Stimulated activated CD4-positive, alpha-beta T cell treated with anti-CD3 and anti-CD28 coated beads, Interleukin-12 subunit alpha, Interleukin-12 subunit beta, amount 100 ng/mL, for 4 hours (primary cell): ENCODE measurements around the gene RAPGEF2.
A peak's percentile ranks its signal among the peaks of the same experiment; 100 is the strongest.

Experiments
- DNase-seq: peaks from one replicate; pipeline ENCODE4 v3.0.0-alpha.2; 2020

RAPGEF2 gene

DNA sequence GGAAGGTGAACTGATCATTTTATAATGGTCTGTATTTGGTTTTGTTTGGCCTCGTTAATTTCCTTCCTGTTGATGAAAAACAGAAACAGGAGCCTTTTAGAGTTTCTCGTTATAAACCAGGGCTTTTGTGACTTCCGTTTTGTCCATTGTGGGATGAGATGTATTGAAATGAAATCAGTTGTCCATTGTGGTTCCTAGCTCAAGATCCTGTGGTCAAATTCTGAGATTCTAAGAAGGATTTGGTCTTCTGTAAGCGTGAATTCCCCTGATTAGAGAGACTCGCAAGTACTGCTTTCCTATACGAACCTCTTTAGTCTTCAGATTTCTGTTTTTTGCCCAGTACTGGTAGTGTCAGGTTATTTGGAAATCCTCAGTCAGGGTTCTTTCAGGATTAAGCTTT is 101.7 kb downstream of the RAPGEF2 start:
- no peak for DNase-seq

DNA sequence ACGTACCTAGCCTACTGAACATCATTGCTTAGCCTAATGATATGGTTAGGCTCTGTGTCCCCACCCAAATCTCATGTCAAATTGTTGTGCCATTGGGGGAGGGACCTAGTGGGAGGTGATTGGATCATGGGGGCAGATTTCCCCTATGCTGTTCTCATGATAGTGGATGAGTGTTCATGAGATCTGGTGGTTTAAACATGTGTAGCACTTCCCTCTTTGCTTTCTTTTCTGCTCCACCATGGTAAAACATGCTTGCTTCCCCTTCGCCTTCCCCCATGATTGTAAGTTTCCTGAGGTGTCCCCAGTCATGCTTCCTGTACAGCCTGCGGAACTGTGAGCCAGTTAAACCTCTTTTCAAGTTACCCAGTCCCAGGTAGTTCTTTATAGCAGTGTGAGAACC is 102.6 kb downstream of the RAPGEF2 start:
- DNase-seq = no peak

DNA sequence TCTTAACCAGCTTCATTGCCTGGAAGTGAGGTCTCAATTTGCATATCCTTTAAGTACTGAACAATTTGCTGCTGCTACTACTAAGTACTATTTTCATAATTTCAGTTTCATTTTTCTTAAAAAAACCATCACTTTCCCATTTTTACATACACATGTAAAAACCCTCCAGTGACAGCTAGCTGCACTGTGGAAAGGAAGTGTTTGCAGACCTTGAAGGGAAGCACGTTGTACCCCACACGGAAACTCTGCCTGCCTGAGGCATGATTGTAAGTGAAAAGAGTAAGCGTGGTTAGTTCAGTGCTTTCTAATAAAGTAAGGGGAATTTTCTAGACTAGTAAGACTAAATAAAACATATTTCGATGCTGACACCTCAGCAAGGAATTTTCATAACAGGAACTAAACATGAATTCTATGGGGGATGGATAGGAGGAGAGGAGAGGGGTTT is 103.6 kb downstream of the RAPGEF2 start:
- DNase-seq = peak; percentile 48

DNA sequence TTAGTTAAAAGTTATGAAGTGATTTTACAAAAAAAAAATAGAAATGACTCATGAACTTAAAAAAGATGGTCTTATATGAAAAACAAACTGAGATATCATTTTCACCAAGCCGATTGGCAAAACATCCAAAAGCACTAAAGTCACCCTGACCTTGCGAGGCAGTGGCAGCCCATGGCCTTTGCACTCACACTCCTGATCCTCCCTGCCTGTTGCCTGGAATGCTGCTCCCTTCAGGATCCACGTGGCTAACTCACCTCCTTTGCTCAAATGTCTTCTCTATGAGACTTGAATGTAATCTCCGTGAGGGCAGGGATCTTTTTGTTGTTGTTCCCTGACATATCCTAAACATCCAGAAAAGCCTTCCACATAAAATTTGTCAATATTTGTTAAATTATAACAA is 106.4 kb downstream of the RAPGEF2 start:
- DNase-seq = no peak

DNA sequence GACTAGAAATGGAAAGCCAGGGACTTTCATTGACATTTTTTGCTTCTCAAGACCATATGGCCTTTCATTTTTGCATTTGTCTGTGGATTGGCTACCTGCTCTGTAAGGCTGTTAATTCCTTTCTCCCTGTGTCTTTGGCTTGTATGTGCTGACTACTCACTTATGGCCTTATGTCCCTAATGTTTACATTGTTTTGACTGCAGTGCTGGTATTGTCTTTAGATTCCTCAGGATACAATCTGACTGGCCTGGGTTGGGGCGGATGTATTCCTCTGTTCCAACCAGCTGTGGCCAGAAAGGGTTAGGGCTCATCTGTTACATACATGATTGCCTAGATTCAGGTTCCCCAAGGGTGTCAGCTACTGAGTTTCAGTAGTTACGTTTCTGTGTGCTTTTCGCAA is 108.1 kb downstream of the RAPGEF2 start:
- DNase-seq = no peak

DNA sequence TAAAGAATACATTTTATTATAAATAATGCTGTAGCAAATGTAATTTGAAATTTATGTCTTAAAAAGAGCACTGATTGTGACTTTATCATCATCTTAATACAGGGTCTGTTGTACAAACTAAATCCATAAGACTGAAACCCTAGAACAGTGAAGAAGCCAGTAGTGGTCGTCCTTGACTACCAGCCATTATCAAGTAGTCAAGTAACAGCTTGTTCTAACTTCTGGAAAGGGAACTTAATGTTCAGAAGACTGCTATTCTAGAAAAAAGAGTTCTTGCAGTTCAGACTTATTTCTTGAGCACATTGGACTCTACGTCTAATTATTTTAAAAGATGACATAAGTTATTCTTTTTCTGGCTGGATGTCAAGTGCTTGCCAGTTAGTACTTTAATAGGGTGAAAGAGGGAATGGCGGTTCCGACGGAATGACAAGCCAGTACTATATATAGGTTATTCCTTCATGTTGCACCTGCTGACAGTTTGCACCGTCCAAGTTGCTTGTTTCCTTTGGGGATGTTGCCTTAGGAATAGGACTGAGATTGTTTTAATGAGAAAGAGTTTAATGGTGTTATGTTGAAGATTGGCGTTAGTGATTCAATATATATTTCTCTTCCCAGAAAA is 109.9 kb downstream of the RAPGEF2 start:
- no peak for DNase-seq

DNA sequence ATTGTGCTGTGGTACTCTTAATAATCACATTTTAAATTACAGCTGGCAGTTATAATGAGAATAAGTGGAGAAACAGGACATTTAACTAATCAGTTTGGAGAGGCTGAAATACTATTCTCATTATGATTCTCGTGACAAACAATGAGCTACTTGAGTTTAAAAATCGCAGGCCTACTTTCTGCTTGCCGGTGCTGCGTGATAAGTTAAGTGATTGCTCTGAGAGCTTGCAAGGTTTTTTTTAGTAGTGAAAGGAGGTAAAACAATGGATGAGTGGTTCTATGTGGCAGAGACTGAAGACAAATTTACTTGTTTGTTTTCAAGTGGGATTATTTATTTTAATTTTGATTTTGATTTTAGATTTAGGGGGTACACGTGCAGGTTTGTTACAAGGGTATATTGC is 114.0 kb downstream of the RAPGEF2 start:
- DNase-seq = no peak

DNA sequence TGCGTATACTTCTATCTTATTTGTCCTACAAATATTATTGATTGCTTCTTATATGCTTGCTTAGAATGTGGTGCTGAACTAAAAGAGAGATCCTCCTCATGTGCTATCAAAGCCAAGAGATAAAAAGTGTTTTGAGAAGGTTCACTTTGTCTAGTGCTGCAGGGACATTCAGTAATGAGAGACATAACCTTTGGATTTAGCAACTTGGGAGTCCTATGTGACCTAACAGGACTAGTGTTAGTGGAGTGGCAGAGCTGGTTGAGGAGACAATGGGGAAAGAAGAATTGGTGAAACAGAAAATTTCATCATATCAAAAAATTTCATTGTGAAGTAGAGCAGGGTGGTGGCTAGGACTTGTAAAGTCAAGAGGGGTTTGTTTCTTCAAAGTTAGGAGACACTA is 117.0 kb downstream of the RAPGEF2 start:
- no peak for DNase-seq

DNA sequence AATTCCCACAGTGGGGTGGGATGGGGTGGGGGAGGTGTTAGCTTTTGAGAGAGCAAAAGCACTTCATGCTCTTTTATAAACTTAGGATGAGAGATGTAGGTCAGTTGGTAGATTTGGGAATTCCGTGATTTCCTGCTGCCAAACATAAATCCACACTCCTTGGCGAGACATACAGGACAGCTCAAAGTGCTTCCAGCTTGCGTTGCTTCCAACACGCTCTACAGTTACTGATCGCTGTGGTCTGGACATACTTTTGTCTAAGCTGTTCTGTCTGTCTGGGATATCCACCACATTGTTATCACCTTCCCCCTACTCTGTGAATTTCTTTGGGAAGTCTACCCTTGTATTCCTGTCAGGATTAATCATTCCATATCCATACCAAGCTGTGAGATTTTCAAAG is 117.5 kb downstream of the RAPGEF2 start:
- DNase-seq = no peak

DNA sequence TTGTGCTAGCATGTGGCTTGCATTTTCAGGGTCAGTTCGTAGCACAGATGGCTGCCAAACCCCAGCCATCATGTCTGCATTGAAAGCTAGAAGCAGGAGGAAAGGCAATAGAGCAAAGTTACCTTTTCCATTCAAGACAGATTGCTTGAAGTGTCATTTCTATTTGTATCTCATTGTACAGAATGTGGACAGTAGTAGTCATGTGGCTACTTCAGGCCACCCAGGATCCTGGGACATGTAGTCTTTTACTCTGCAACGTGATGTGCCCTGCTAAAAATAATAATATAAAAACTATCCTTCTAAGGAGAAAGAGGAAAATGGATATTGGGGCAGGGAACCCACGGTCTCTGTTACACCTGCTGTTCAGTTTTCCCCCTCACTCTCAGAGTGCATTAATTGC is 118.4 kb downstream of the RAPGEF2 start:
- DNase-seq = no peak

DNA sequence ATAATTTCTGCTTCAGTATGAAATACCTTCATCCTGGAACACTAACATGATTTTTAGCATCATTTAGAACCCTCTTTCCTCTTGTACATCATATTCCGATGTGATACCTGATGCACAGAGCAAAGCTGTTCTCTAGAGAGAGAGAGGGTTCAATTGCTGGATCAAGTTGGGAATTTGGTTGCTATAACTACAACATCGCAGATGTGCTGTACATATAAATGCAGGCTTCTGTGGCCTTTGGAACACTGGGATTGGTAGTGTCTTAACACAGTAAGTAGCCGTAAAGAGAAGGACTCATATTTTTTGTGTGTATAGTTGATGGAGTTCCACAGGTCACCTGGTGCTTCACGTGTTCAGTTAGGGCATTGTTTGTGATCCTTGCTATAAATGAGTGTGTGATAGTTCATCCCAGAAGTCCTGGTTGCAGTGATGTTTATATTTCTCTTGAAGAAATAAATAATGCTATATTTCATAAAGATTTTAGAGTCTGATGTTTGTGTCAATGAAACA is 119.2 kb downstream of the RAPGEF2 start:
- no peak for DNase-seq

DNA sequence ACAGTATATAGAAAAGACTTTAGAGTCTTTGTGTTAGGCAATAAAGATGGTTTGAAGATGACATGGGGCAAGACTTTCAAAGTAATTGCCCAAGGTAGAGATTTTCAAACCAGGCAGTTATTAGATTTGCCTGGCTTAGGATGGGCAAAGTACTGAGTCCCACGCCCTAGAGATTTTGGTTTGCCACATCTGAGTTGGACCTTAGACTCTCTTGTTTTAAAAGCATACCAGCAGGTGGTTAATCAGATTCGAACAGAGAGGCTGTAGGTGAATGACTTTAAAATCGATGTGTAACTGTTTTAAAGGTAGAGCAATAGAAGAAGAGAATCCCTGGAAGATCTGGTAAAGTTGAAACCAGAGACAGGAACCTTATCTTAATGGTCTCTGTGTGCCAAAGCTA is 121.5 kb downstream of the RAPGEF2 start:
- DNase-seq = no peak

DNA sequence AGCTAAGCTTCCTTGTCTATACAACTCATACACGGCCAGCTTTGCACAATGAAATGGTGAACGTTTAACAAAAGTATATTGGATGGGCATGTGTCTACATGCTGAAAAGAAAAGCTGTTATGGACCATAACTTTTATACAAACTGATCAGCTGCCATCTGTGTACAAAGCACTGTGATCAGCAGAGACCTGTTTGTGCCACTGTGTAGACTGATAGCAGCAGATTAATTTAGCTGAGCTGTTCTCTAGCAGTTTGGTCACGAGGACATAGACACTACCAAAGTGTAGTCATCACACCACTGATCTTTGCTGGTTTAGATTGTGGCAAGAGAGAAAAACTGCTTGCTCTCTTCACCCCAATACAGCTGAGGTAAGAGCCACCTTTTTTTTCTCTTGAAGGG is 124.5 kb downstream of the RAPGEF2 start:
- DNase-seq = no peak

DNA sequence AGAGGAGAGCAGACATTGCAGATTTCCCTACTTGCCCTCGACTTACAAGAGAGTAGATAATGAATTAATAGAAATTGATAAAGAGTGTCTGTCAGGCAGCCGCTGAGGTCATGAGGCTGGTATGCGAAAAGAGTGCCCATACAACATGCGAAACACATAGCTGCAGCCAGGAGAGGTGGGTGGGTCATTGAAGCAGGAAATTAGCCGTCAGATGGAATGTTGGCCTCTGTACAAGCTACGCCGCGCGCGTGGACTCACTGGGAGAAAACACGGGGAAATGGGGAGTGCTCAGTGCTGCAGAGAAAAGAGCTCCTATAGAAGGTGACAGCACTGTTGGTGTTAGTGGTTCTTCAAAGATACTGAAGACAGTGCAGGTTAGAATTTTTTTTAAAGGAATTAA is 125.1 kb downstream of the RAPGEF2 start:
- DNase-seq = no peak

DNA sequence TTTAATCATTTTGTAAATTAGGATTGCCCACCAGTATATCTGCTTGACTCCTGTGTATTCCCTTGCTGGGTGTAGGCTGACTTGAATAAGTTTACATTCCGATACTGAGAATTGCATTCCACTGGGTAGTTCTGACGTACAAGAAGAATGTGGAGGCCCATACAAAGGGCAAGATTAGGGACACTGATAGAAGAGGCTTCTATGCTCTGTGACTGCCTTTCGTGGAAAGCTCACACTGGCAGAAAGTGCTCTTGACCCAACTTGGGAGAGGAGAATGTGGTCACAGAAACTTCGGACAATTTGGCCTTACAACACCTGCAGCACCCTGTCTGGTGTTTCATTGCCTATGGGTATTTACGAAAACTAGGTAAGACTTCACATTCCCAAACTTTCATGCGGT is 126.3 kb downstream of the RAPGEF2 start:
- no peak for DNase-seq

DNA sequence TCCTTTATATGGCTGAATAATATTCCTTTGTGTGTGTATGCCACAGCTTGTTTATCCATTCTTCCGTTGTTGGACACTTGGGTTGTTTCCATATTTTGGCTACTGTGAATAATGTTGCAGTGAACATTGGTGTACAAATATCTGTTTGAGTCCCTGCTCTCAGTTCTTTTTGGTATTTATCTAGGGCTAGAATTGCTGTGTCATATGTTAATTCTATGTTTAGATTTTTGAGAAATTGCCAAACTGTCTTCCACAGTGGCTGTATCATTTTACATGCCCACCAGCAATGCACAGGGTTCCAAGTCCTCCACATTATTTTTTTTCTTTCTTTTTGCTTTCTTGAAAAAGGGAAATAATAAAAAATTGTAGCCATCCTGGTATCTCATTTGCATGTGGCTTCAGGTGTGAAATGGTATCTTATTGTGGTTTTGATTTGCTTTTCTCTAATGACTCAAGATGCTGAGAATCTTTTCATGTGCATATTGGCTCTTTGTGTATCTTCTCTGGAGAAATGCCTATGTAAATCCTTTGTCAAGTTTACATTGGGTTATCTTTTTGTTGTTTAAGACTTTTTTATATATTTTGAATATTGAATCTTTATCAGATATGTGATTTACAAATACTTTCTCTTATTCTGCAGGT is 129.7 kb downstream of the RAPGEF2 start:
- DNase-seq = no peak

DNA sequence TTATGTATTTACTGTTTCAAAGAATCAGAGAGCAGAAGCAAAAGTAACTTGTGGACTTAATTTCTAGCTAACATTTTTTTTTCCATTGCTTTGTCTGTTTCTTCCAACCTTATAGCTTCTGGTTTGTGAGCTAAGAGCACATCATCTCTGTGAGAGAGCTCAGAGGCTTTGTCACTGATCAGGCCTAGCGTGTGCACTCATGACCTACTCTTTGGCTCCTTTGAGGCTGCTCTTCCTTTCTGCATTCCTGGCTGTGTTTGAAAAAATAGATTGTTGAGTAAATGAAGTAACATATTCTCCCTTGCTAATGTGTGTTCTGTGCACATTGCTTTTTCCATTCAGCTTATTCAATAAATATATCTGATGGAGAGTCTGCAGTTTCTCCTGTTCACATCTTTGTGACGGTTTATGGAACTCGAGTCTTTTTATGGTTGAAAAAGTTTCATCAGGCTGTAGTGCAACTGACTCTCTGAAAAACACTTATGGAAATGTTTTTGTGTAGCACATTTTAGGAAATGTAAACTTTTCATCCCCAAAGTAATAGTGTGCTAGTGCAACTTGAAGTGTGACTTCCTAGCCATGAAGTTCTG is 133.0 kb downstream of the RAPGEF2 start:
- no peak for DNase-seq

DNA sequence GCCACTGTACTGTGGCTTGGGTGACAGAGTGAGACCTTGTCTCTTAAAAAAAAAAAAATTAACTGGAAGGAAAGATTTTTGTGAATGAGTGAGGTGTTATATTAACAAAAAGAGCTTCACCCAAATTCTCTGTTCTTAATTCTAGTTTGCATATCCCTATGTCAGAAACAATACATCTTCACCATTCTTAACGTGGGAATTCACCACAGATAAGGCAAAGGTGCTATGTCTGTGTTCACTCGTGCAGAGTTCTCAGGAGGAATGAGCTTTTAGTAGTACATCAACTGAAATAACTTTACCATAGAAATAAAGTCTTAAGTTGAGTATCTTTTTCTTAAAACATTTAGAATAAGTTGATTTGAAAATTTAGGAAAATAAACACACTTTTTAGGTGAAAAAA is 135.1 kb downstream of the RAPGEF2 start:
- no peak for DNase-seq

DNA sequence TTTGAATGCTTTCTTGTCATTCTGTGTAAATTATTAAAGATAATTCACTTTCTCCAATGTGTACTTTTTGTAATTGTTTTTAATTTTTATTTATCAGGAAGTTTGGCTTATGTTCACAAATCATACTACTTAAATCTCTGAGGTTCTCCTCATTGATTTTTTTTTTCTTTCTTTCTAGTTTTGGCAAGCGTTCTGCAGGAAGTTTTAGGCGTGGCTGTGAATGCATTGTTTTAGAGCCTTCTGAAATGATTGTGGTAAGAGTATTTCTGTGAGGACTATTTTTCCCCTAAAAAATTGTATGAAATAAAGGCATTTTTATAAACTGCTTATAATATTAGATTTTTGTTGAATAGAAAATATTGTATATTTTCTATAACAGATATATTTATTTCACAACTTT is 135.8 kb downstream of the RAPGEF2 start:
- no peak for DNase-seq

DNA sequence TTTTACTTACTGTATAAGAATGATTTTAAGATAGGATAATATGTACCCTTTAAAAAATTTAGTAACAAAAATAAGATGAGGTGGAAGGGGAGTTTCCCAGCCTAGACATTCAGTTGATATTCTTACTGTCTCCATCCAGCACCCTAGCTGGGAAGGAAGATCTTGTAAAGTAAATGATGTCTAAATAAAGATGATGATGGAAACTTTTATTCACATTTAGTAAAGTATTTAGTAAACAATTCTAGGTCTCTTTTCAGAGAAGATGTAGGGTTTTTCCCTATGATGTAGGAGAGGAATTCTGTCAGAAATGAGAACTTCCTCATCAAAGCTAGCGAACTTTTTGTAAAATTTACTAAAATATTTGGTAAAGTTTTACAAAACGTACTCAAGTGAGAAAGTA is 136.8 kb downstream of the RAPGEF2 start:
- DNase-seq = no peak

DNA sequence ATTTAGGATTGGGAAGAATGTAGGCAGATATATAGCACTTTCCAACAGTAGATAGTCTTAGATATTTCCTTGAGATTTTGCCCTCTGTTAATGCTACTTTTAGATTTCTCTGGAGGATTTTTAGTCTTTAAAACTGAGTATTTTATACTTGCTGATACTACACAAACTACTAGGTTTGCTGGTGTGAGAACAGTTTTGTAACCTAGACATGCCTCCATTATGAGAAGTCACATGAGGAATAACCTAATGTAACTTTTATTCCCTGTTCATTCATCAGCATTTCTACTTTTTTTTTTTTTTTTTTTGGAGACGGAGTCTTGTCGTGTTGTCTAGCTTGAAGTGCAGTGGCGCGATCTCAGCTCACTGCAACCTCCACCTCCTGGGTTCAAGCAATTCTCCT is 137.2 kb downstream of the RAPGEF2 start:
- no peak for DNase-seq

DNA sequence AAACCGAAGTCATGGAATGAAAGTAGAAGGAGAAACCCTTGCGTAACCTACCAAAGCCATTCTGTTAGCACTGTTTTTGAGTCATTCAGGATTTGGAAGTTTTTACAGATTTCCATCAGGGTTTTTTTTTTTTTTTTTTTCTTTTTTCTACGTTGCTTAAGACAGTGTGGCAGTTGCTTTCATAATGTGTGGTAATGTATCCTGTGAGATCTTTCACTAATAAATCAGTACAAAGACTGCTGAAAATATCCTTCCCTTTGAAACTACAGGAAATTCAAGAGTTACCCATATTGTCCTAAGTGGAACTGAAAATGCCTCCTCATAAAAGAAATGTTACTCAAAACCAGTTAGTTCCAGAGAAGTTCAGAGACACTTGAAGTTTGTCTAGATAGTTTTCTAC is 137.8 kb downstream of the RAPGEF2 start:
- no peak for DNase-seq

DNA sequence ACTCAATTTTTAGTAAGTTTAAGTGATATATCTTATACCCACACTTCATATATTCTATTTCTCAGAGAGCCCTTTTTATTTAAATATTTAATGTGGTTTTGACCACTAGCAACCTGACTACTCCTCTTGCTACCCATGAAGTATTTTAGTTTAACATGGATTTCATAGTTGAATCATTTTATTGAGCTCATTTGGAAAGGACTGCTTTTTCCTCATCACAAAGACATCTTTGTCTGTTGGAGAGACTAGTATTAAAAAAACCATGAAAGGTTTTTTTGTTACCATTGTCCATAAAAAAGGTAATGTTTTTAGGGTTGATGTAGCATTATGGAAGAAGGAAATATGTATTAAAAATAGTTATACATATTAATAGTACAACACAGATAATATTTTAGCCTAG is 139.5 kb downstream of the RAPGEF2 start:
- DNase-seq = no peak

DNA sequence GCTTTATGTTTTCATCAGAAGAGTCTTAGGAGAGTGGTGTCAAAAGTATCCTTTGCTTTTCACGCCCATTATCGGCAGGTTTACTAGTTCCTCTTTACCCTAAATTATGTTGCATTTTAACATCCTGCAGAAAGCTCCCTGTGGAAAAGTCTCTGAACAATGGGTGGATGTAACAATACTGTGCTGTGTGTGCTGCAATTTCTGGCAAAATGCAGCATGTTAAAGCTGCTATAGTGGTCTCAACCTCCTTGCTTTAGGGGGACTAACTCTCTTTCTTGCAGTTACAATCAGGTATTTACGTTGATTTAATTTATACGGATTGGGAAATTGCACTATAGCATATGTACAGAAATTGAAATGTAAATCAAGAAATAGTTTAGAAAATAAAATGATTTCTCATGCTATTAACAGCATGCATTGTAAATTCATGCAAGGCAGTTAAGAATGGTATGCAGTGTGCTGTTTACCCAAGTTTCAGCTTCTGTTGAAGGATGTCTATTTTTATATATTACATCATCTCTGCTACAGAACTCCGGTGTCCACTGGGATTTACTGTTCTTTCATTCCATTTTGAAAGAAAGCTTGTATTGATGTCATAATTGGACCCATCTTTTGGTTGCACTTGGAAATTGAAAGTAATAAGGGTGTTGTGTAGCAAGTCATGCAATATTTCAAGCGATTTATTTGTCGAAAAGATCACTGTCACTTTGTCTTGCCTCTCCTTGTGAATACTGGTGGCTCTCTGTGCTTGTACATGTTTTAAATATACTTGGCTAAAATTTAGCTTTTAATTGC is 145.7 kb downstream of the RAPGEF2 start:
- DNase-seq = no peak
